H4 (cell line): ENCODE measurements around the gene CSF3. TPM values are rescaled to one million over a fixed set of nuclear protein-coding genes. Genes with fewer than 3 reads are reported as not detected.
A peak's percentile ranks its signal among the peaks of the same experiment; 100 is the strongest.

Source experiments
- DNase-seq: peaks from one replicate; pipeline ENCODE4 v3.0.0-alpha.2; 2015; ENCODE audit warnings: low spot score
- total RNA-seq: library from RNA; depleted of rRNA; stranded (reverse); fragments of >200 nt; shearing (Covaris generic); gene quantifications from 2 replicates; pipeline ENCODE4 v1.2.3, GENCODE V29; 2014; rRNA removed

CSF3 gene
- total RNA-seq = not detected in 2 replicates

- no peak for DNase-seq
These were observed at the start of gene CSF3 for GRCh38 chr17:40015005-40015997. CSF3 (plus strand) TSS chr17:40015440; CDS start chr17:40015475, 35 bp downstream.

GRCh38 chr17:39966771-39967170 lies 48.5 kb upstream of the CSF3 start:
- no peak for DNase-seq

GRCh38 chr17:39968761-39969160 lies 46.5 kb upstream of the CSF3 start:
- DNase-seq = no peak

GRCh38 chr17:39969375-39969774 lies 45.9 kb upstream of the CSF3 start:
- no peak for DNase-seq

GRCh38 chr17:39970157-39970692 lies 45.0 kb upstream of the CSF3 start:
- no peak for DNase-seq

GRCh38 chr17:39971076-39971603 lies 44.1 kb upstream of the CSF3 start:
- no peak for DNase-seq

GRCh38 chr17:39972271-39972670 lies 43.0 kb upstream of the CSF3 start:
- DNase-seq = no peak

GRCh38 chr17:39973496-39973895 lies 41.7 kb upstream of the CSF3 start:
- no peak for DNase-seq

- DNase-seq = no peak
These were observed 40.8 kb upstream of the CSF3 start for GRCh38 chr17:39974433-39974832.

- DNase-seq = no peak
These were observed 39.4 kb upstream of the CSF3 start for GRCh38 chr17:39975801-39976200.

- DNase-seq = no peak
These were observed 36.1 kb upstream of the CSF3 start for GRCh38 chr17:39979016-39979670.

GRCh38 chr17:39979893-39980350 lies 35.3 kb upstream of the CSF3 start:
- no peak for DNase-seq

GRCh38 chr17:39980351-39981206 lies 34.7 kb upstream of the CSF3 start, which contains the start of gene PSMD3:
PSMD3 (plus strand) TSS chr17:39980807; CDS start chr17:39980971, 164 bp downstream.
- peak; percentile 99 for DNase-seq

- DNase-seq = no peak
These were observed 34.0 kb upstream of the CSF3 start for GRCh38 chr17:39981207-39981741.

GRCh38 chr17:39981766-39982375 lies 33.4 kb upstream of the CSF3 start:
- no peak for DNase-seq

GRCh38 chr17:39988206-39988810 lies 26.9 kb upstream of the CSF3 start:
- no peak for DNase-seq

- DNase-seq = no peak
These were observed 20.8 kb upstream of the CSF3 start for GRCh38 chr17:39994448-39994847.

GRCh38 chr17:39995438-39995837 lies 19.8 kb upstream of the CSF3 start:
- no peak for DNase-seq

GRCh38 chr17:39996162-39996561 lies 19.1 kb upstream of the CSF3 start:
- DNase-seq = no peak

GRCh38 chr17:39996800-39997199 lies 18.4 kb upstream of the CSF3 start:
- DNase-seq = no peak
